GM18907 (cell line): ENCODE results near the gene ADAMTS2.

Experiments used
- ATAC-seq: cut with Tn5 transposase; IDR thresholded peaks from one replicate; pipeline ENCODE4 v1.9.1; 2021; ENCODE audit warnings: mild to moderate bottlenecking, moderate library complexity; ENCODE audit not compliant: unreplicated experiment

Gene ADAMTS2

GRCh38 chr5:179345433-179346321, at the start of gene ADAMTS2:
TSS of gene ADAMTS2 (minus strand) at chr5:179345461. CDS start at chr5:179345328, 133 bp downstream.
- no peak for ATAC-seq

- no peak for ATAC-seq
These were observed 47.8 kb upstream of the ADAMTS2 start for GRCh38 chr5:179393078-179393477.

- ATAC-seq, result no peak
These were observed 42.2 kb upstream of the ADAMTS2 start for GRCh38 chr5:179387151-179388110.

GRCh38 chr5:179385914-179386313, 40.7 kb upstream of the ADAMTS2 start:
- ATAC-seq, result no peak

- ATAC-seq, result no peak
These were observed 37.2 kb upstream of the ADAMTS2 start for GRCh38 chr5:179382486-179382885.

GRCh38 chr5:179381691-179382090, 36.4 kb upstream of the ADAMTS2 start:
- ATAC-seq, result no peak

- ATAC-seq, result no peak
These were observed 35.2 kb upstream of the ADAMTS2 start for GRCh38 chr5:179380211-179381035.

GRCh38 chr5:179379321-179379890, 34.1 kb upstream of the ADAMTS2 start:
- ATAC-seq, result no peak

- no peak for ATAC-seq
These were observed 33.4 kb upstream of the ADAMTS2 start for GRCh38 chr5:179378441-179379271.

- ATAC-seq, result no peak
These were observed 32.8 kb upstream of the ADAMTS2 start for GRCh38 chr5:179378116-179378440.

GRCh38 chr5:179377421-179378115, 32.3 kb upstream of the ADAMTS2 start:
- ATAC-seq, result no peak

GRCh38 chr5:179376701-179377420, 31.6 kb upstream of the ADAMTS2 start:
- no peak for ATAC-seq

- ATAC-seq, result no peak
These were observed 30.6 kb upstream of the ADAMTS2 start for GRCh38 chr5:179375831-179376365.

GRCh38 chr5:179375236-179375685, 30.0 kb upstream of the ADAMTS2 start:
- ATAC-seq, result no peak

GRCh38 chr5:179374506-179375235, 29.4 kb upstream of the ADAMTS2 start:
- ATAC-seq, result no peak

- ATAC-seq, result no peak
These were observed 28.8 kb upstream of the ADAMTS2 start for GRCh38 chr5:179373961-179374505.
